SKM-1 (cell line): ENCODE results near the gene ARSA.

ENCODE experiments used
- DNase-seq: peaks from one replicate; lab custom pipeline; 2025; ENCODE audit not compliant: unreplicated experiment; lab: John Stamatoyannopoulos, UW

ARSA gene

DNA sequence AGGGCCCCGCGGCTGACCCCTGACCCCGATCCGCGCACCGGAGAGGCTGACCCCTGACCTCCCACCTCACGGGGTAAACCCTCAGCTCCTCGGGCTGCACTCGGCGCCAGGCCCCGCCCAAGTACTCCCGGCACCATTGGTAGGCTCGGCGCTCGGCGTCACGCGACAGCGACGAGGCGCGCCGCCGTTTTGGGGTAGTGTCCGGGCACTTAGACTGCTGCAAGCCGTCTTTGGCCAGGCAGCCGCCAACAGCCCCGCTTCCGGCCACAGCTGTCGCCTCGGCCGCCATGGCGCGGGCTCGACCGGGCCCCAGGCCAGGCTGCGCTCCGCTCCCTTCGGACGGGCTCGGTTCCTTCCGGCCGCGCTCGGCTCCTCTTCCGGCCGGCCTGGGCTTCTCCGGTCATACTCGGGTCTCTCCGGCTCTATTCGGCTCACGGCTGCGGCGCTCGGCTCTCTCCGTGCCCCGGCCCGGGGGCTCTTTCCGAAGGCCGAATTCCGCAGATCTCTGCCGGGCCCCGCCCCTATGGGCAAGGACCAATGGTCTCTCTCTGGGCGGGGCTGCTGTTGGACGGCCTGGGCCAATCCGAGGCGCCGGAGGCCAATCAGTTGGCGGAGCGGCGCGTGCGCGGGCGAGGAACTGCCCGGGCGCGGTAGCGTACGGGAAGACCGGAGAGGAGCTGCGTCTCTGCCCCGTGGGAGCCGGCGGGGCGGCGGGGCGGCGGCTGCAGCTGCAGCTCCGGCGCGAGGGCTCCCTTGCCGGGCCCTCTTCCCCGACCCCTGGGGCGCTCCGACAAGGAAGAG, 45.3 kb downstream of the ARSA start, which contains the start of gene CHKB:
Gene CHKB, minus strand, starts transcription at position 357 of the 801 bp plus-strand sequence. Its CDS starts 68 bp downstream, at position 289.
- peak; percentile 96 for DNase-seq

DNA sequence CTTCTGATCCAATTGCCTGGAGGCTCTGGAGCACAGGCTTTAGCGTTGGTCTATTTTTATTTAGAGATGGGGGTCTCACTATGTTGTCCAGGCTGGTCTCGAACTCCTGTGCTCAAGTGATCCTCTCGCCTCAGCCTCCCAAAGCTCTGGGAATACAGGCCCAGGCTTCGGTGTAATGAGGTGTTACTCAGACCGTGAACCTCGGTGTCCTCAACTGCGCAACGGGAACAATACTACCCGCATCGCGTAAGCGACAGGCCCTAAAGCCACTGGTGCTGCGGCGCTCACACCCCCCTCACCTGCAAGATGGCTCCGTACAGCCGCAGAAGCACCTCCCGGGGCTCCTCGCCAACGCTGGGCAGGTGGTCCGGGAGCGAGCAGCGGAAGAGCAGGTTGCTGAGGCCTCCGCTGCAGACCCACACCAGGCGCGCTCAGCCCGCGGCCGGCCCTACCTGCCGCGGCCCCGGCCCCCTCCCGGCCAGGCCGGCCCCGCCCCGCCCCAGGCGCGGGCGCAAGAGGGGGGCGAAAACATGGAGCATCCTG, 45.9 kb downstream of the ARSA start:
- no peak for DNase-seq

DNA sequence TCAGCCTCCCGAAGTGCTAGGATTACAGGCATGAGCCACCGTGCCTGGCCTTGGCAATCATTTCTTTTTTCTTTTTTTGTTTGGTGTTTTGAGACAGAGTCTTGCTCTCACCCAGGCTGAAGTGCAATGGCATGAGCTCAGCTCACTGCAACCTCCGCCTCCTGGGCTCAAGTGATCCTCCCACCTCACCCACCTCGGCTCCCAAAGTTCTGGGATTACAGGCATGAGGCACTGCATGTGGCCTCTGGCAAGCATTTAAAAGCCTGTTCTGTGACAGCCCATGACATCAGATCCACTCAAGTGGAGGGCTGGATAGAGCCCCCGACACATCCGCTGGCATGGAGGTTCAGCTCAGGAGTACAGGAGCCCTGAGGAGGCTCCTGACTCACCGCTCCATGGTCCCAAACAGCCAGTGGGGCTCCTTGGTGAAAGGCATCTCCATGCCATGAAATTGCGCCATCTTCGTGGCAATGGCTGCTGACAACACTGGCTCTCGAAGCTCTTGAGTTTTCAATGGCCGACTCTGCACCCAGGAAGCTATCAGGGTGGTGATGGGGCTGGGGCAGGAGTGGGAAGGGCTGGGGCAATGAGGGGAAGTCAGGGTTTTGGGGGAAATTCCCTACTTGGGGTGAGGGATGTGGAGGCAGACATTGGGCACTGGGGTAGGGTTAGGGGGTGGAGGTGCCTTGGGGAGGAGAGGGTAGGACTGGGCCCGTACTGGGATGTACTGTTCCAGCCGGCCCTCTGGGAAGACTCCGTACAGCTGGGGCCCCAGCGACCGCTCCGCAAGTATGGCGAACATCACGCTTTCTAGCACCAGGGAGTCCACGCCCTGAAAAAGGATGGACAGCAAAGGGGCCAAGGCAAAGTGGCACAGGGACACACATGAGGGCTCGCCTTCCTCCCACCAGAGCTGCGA, 46.7 kb downstream of the ARSA start:
- DNase-seq, result no peak

DNA sequence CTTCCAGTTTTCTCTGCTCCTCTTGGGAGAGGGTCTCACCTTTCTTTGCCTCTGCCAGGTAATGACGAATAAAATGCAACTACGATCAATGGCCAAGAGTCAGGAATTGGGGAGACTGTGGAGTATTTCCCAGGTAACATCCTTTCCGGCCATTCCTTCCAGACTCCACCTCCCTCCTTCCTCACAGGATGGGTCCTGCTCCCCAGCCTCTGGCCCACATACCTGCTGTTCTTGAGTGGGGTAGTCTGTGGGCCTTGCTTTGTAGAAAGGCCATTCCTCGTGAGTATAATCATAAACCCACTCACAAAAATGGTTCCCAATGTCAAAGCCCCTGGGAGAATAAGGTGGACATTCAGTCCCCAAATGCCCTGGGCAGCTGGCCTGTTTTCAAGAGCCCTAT, 48.2 kb downstream of the ARSA start:
- no peak for DNase-seq

DNA sequence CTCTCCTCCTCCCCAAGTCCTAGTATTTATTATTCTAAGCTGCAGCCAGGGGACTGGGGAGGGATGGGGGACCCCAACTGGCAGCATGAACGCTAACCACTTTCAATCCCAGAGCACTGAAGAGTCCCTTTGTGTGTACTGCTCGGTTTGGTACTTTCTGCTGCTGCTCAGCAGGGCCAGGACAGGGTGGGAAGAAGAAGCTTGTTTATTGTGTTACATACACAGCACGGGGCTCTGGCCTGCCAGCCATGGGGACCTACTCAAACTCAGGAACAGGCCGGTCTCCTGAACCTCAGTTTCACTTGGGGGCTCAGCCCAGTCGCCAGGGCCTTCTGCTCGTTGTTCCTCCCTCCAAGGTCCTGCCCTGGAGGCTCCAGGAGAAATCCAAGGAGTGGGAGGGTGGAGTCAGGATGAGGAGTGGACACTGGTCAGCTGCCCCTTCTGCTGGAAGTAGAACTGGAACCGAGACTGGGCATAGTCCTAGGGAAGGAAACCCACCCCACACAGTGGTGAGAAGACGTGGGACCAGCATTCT, 49.1 kb downstream of the ARSA start:
- DNase-seq, result no peak

DNA sequence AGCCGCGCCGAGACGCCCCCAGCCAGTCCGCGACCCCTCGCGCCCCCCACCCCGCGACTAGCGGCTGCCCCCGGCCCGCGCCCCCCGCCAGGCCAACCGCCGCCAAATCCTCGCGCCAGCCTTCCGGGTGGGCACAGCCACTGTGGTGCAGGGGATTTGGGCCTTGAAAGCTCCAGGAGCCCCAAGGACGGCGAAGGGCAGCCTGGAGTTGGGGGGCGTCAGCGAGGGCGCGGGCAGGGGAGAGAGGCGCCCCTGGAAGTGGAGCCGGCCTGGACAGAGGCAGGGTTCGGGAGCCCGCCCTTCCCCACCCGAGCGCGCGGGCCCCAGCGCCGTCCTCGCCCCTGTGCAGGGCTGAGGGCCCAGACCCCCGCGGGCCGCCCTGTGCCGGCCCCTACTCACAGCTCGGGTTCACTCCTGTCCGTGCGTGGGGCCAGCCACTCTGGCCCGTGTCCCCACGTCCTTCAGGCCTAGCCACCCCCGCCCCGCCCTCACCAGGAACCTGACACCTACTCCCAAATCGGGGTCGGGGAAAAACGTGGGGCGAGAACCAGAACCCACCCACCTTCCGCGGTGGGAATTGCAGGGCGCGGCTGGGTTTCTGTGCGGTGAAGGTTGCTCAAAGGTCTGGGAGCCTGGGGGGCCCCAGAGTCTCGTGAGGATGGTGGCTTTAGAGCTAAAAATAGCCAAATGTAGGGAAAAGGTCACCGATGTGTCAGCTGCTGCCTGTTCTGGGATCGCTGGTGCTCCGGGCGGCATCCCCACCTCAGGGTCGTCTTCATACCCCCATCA, 49.8 kb downstream of the ARSA start, which contains the start of gene CPT1B:
Gene CPT1B, minus strand, starts transcription at position 441 of the 789 bp plus-strand sequence. CDS start 512 bp downstream, outside the sequence.
- DNase-seq, result no peak

DNA sequence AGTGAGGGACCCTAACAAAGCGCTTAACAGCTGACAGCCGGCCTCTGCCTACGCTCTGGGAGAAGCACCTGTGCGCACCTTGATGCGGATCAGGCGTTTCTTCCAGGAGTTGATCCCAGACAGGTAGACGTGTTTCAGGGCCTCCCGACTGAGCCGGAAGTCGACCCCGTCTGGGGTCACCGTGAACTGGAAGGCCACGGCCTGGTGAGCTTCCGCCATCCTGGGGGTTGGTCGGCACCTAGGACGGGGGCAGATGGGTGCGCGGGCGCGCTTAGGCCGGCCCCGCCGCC, 50.3 kb downstream of the ARSA start:
- no peak for DNase-seq

DNA sequence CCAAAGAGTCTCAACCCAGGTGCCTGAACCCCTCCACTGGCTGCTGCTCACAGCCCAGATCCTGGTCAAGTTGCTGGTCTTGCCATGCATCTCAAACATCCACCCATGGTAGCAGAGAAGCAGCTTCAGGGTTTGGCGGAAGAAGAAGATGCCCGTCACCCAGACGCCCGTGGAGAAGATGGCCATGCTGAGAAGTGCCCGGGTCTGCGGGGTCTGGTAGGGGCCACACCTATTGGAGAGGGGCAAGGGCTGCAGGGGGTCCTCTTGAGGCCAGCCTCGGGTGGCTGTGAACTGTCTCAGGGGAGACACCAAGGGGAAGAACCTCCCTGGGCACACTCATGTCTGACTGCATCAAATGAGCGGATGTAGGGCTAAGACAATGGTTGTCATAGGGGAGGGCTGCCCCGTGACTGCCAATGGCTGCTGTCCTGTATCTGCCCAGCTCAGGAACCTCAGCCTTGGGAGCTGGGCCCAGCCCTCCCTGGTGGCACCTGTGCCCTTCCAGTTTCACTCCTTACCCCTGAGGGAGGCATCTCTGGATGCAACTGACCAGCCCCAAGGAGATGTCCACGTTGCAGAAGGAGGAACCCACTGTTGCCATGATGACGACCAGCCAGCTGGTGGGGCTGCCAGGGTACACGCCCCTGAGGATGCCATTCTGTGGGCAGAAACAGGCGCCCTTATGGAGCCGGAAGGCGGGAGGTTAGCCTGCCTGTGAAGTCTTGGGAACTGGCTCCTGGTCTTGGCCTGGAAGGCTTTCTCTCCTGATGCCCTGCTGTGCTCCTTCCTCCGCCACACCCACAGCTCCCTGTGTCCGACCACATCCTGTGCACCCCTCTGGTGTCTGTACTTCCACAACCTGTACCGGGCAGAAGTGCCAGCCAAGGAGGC, 50.9 kb downstream of the ARSA start:
- DNase-seq, result no peak

DNA sequence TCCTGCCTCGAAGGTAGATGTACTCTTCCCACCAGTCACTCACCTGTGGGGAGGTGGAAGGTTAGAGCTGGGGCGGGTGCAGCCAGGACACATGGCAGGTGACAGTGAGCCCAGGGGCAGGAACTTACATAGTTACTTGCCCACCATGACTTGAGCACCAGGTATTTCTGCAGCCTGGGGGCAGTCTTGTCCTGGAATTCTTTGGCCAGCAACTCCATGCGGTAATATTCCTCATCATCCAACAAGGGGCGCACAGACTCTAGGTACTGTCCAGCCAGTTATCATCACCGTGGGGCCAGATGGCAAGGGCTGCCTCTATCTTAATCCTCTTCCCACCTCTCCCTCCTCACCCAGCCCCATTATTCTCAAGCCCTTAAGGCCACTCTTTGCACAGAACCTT, 51.9 kb downstream of the ARSA start:
- DNase-seq, result no peak

DNA sequence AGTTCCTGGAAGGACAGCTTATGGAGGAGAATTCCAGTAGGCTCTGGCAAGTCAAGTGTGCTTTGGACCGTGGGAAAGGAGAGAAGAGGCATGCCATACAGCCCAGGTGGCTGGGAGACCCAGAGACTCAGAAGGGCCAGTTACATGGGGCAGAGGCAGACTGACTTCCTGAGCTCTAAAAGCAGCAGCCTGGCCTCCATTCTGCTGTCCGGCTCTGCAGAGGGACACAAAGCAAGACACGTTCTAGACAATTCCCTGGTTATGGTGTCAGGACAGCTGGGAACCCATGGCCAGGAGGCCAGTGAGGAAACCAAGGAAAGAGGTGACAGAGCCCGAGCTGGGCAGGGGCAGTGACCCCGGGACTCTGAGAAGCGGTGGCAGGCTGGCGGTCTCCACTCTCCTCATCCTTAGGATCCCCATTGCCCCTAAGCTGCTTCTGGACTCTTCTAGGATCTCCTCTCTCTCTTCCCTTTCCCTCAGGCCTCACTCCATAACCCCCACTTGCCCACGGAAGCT, 52.5 kb downstream of the ARSA start:
- no peak for DNase-seq
